Adrenal gland (tissue), 5 donors: ENCODE measurements around the gene PJVK.

ENCODE experiments used
- POLR2A ChIP-seq, 2 donors: fragments of 450-650 bp; IDR thresholded peaks; one replicate each; pipeline ENCODE4 v1.6.1; 2017; ENCODE audit warnings: antibody characterized with exemption in 2 of 2, mild to moderate bottlenecking in 2 of 2, moderate library complexity in 1 of 2
- TF ChIP-seq, protein P1 (sequence below), 6 experiments: fragments of 450-650 bp in 4 of 6; fragments of 200-600 bp in 2 of 6; sonication (generic) in 1 of 6; IDR thresholded peaks; 1 replicate in 5 of 6; 2 replicates in 1 of 6; pipeline versions ENCODE4 v1.5.1 to v1.8.0; 2016 to 2021; ENCODE audit warnings: antibody characterized with exemption in 6 of 6, mild to moderate bottlenecking in 2 of 6, moderate library complexity in 1 of 6
- donor health status: DM: no; HTN: no; CAD: no.

DNA sequence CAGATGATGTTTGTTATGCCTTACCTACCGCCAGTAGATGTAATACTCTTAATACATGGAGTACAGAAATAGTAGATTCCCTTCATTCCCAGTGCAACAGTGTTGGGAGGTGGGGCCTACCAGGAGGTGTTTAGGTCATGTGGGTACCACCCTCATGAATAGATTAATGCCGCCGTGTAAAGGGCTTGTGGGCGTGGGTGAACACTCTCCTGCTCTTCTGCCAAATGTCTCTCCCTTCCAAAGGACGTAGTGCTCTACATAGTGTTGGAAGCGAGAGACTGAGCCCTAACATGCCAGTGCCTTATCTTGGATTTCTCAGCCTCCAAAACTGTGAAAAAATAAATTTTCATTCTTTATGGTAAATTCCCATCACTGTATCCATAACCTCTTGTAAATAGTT is 59.2 kb downstream of the PJVK start:
- TF ChIP-seq, protein P1, sequence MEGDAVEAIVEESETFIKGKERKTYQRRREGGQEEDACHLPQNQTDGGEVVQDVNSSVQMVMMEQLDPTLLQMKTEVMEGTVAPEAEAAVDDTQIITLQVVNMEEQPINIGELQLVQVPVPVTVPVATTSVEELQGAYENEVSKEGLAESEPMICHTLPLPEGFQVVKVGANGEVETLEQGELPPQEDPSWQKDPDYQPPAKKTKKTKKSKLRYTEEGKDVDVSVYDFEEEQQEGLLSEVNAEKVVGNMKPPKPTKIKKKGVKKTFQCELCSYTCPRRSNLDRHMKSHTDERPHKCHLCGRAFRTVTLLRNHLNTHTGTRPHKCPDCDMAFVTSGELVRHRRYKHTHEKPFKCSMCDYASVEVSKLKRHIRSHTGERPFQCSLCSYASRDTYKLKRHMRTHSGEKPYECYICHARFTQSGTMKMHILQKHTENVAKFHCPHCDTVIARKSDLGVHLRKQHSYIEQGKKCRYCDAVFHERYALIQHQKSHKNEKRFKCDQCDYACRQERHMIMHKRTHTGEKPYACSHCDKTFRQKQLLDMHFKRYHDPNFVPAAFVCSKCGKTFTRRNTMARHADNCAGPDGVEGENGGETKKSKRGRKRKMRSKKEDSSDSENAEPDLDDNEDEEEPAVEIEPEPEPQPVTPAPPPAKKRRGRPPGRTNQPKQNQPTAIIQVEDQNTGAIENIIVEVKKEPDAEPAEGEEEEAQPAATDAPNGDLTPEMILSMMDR (IDR thresholded peaks at IDR 0.05), result no peak
- TF ChIP-seq POLR2A (IDR thresholded peaks at IDR 0.05), result no peak
